ENCODE results near the gene PNPLA2. TPM values are rescaled to one million over a fixed set of nuclear protein-coding genes. Genes with fewer than 3 reads are reported as not detected.

The PNPLA2 gene
- total and polyA plus RNA-seq, 2 of the 8 experiments (the other 6 are each of a cell fraction or from before 2014, with no cell fraction given): 30.9 to 62.1 TPM

GRCh38 chr11:836700-837099, 18.0 kb downstream of the PNPLA2 start (continued):
- TF ChIP-seq CHD7 (IDR thresholded peaks at IDR 0.05; ENCODE audit: insufficient replicate concordance, low read length) (no peak), E2F6 (IDR thresholded peaks at IDR 0.05) (no peak), MAX (IDR thresholded peaks at IDR 0.05) (no peak), FOSL1 (IDR thresholded peaks at IDR 0.05; ENCODE audit: insufficient read depth, low read depth, low read length) (no peak), BCL11A (IDR thresholded peaks at IDR 0.05; ENCODE audit: low read depth in 2 of 2, low read length in 2 of 2) (no peak), POLR2AphosphoS5 (IDR thresholded peaks at IDR 0.05; ENCODE audit: low read depth, low read length) (no peak)

Data from H1 (cell line).